ENCODE measurements around the gene FEM1A. TPM values are rescaled to one million over a fixed set of nuclear protein-coding genes. Genes with fewer than 3 reads are reported as not detected.

FEM1A gene
- total and polyA plus RNA-seq, 2 of the 13 experiments (the other 11 are each of a cell fraction or from before 2014, with no cell fraction given) = 3.2 to 10.8 TPM

GRCh38 chr19:4816202-4816949 is 24.8 kb downstream of the FEM1A start (continued):
- TF ChIP-seq ZNF333 (CRISPR knock-in tag; IDR thresholded peaks at IDR 0.05; ENCODE audit: borderline replicate concordance) (no peak), TAF15 (IDR thresholded peaks at IDR 0.05; ENCODE audit: low read depth, low read length, poor library complexity, severe bottlenecking) (peak; percentile 35), ZNF264 (CRISPR knock-in tag; IDR thresholded peaks at IDR 0.05) (no peak), ADNP (CRISPR knock-in tag; IDR thresholded peaks at IDR 0.05) (no peak)

- ChIA-PET POLR2A (no interaction called here), CTCF (ENCODE audit: low intra/inter-chr PET ratio, low total read pairs) (no interaction called here)
- no peak overlapping the region for H2AFZ ChIP-seq (ENCODE audit: low read length)
- DNase-seq (ENCODE audit: low spot score) (no peak), FAIRE-seq (no peak), ATAC-seq (no peak)
- H3K79me2 ChIP-seq (ENCODE audit: insufficient read depth, low read length) = peaks cover 2% of the 10 kb centered on the region
- peaks cover 24% of the 10 kb centered on the region for H3K4me1 ChIP-seq (ENCODE audit: insufficient read depth, low read length)
- H3K27ac ChIP-seq (ENCODE audit: extremely low read length, insufficient read depth, low read length) = no peak overlapping the region
- no peak for TF ChIP-seq KLF15 (CRISPR knock-in tag; IDR thresholded peaks at IDR 0.05; ENCODE audit: borderline replicate concordance)
- no peak for TF ChIP-seq DMAP1 (CRISPR knock-in tag; IDR thresholded peaks at IDR 0.05)
- TF ChIP-seq ZIK1 (CRISPR knock-in tag; IDR thresholded peaks at IDR 0.05; ENCODE audit: borderline replicate concordance, low read depth) = no peak
- no peak for TF ChIP-seq ZNF570 (CRISPR knock-in tag; IDR thresholded peaks at IDR 0.05; ENCODE audit: borderline replicate concordance)
- TF ChIP-seq TRAFD1 (CRISPR knock-in tag; IDR thresholded peaks at IDR 0.05; ENCODE audit: borderline replicate concordance) = no peak
- no peak for TF ChIP-seq ZNF160 (CRISPR knock-in tag; IDR thresholded peaks at IDR 0.05)
- TF ChIP-seq ZBTB14 (CRISPR knock-in tag; IDR thresholded peaks at IDR 0.05) = no peak
- TF ChIP-seq ZNF670 (CRISPR knock-in tag; IDR thresholded peaks at IDR 0.05; ENCODE audit: borderline replicate concordance) = no peak
- TF ChIP-seq ZMAT5 (CRISPR knock-in tag; IDR thresholded peaks at IDR 0.05; ENCODE audit: borderline replicate concordance, low read depth) = no peak
- TF ChIP-seq TARDBP (CRISPR knock-in tag; IDR thresholded peaks at IDR 0.05) = no peak
- no peak for TF ChIP-seq ZSCAN31 (CRISPR knock-in tag; IDR thresholded peaks at IDR 0.05; ENCODE audit: low read depth)
- no peak for TF ChIP-seq SUZ12 (IDR thresholded peaks at IDR 0.05; ENCODE audit: low read depth, low read length)
- TF ChIP-seq JUNB (CRISPR knock-in tag; IDR thresholded peaks at IDR 0.05; ENCODE audit: borderline replicate concordance) = no peak
- TF ChIP-seq CBX5 (CRISPR knock-in tag; IDR thresholded peaks at IDR 0.05; ENCODE audit: borderline replicate concordance) = no peak
- H4K20me1 ChIP-seq (ENCODE audit: insufficient read depth, low read length) = no peaks in the 10 kb centered on the region
- intact Hi-C loops (cut with micrococcal nuclease; ENCODE audit: unreplicated experiment) (no loop called here), in situ Hi-C loops (cut with HindIII; ENCODE audit: extremely low pct_ligation_motif_present, low pct_unique_long_range_greater_than_20kb) (no loop called here)
- no TSS peak for BruUV-seq (replicated peaks)
- H3K4me2 ChIP-seq (ENCODE audit: low read depth, low read length) = no peak overlapping the region
- peaks cover 4% of the 10 kb centered on the region in 2 experiments; a peak in 2 of 5 replicates for H3K36me3 ChIP-seq (replicated peaks in 1 of 2; ENCODE audit: control insufficient read depth in 1 of 2, insufficient read depth in 2 of 2, low read length in 2 of 2)
- no peaks in the 10 kb centered on the region for H3K9me3 ChIP-seq (ENCODE audit: low read length)
- no peak overlapping the region for H3K9ac ChIP-seq (ENCODE audit: insufficient read depth, low read depth, low read length)
- over 99% methylated on average over 16 of the region's 16 CpGs for WGBS (ENCODE audit: low lambda C conversion rate)
- H3K4me3 ChIP-seq (replicated peaks in 1 of 3; ENCODE audit: insufficient read depth in 1 of 3, low read depth in 2 of 3, low read length in 3 of 3) = no peak overlapping the region
- H3K27me3 ChIP-seq (ENCODE audit: control insufficient read depth in 1 of 2, insufficient read depth in 2 of 2, low read length in 2 of 2) = no peaks in the 10 kb centered on the region
Measured at GRCh38 chr19:4816950-4817278, 25.4 kb downstream of the FEM1A start.
